ENCODE measurements around the gene CALR3. TPM values are rescaled to one million over a fixed set of nuclear protein-coding genes. Genes with fewer than 3 reads are reported as not detected.

The CALR3 gene
- total and polyA plus RNA-seq, 2 of the 8 experiments (the other 6 are each of a cell fraction or from before 2014, with no cell fraction given), result 0.11 to 0.32 TPM

DNA sequence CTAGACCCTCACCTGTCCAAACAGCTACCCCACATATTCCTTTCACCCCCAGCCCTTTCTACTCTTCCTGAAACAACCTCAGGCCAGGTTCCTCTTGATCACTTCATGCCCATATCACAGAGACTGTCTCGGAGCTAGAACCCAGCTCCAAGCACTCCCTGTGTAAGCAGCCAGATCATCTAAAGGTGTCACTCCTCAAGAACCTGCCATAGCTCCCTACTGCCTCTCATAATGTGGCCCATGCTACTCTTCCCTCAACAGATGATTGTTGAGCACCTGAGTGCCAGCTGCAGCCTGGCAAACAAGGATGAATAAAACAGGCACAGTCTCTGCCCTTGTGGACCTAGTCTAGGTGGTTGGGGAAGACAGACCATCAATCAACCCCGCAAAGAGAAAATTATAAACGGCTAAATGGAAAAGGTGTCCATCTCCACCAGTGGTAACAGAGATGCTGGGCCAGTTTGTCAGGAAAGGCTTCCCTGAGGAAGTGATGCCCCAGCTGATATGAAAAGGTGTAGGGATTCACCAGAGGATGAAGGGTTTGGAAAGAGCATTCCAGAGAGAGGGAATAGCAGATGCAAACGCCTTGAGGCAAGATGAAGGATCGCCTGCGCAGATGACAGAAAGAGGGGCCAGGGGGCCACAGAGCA lies 32.5 kb downstream of the CALR3 start:
- peaks cover 10 to 94% of the 10 kb centered on the region in 2 experiments for H3K79me2 ChIP-seq (ENCODE audit: control insufficient read depth in 1 of 2, insufficient read depth in 2 of 2, low read length in 2 of 2)
- no peaks in the 10 kb centered on the region for H3K9me3 ChIP-seq (ENCODE audit: insufficient read depth in 2 of 2, low read depth in 1 of 2, low read length in 1 of 2)
- H2AFZ ChIP-seq (ENCODE audit: low read length), result no peak overlapping the region
- no peak overlapping the region for H3K4me3 ChIP-seq (ENCODE audit: extremely low read depth in 1 of 4, insufficient read depth in 2 of 4, low read depth in 3 of 4, low read length in 4 of 4)
- peaks cover 1% of the 10 kb centered on the region; the same call in 1 of the 2 replicates for H3K23me2 ChIP-seq (ENCODE audit: low read depth, low read length)
- WGBS, 2 experiments (ENCODE audit: extremely low coverage in 1 of 2, insufficient coverage in 1 of 2, insufficient read length in 1 of 2, insufficient replicate concordance in 2 of 2, low coverage in 1 of 2, low lambda C conversion rate in 2 of 2, missing lambda C conversion rate in 1 of 2), result 89% methylated on average over 6 of the region's 6 CpGs; no CpG with 5 or more reads in 1 of the 2 experiments
- H3K4me2 ChIP-seq (ENCODE audit: insufficient read depth in 1 of 2, low read depth in 2 of 2, low read length in 2 of 2), result no peak overlapping the region
- H3K4ac ChIP-seq (replicated peaks; ENCODE audit: insufficient read length, low read depth, low read length), result no peak overlapping the region
- no peak overlapping the region for H3K18ac ChIP-seq (ENCODE audit: extremely low read depth, low read length)
- H2AK5ac ChIP-seq (ENCODE audit: low read depth, low read length), result no peak overlapping the region
- CTCF ChIA-PET (ENCODE audit: partially characterized antibody), result interaction anchor here (1.4 to 3.6 kb wide), 2 partner anchors 9 to 22 kb away, joined by 5 to 16 read pairs; no protein-coding TSS in a partner anchor
- H4K8ac ChIP-seq (ENCODE audit: extremely low read depth, insufficient read depth, low read length), result peak overlapping the region; percentile 38; the same call in 1 of the 2 replicates
- peaks cover 20 to 32% of the 10 kb centered on the region in 2 experiments for H4K20me1 ChIP-seq (replicated peaks in 1 of 2; ENCODE audit: control insufficient read depth in 1 of 2, insufficient read depth in 2 of 2, low read length in 2 of 2)
- POLR2A ChIA-PET (ENCODE audit: partially characterized antibody), result interaction anchor here (1.0 kb wide), 1 partner anchor 9 kb away, joined by 3 read pairs; no protein-coding TSS in a partner anchor
- no peak overlapping the region for H2BK120ac ChIP-seq (replicated peaks; ENCODE audit: low read depth, low read length)
- H3K36me3 ChIP-seq (ENCODE audit: control insufficient read depth in 2 of 4, insufficient read depth in 4 of 4, low read length in 3 of 4), result no peaks in the 10 kb centered on the region
- H3K23ac ChIP-seq (ENCODE audit: insufficient read length), result no peak overlapping the region
- FAIRE-seq (no peak), DNase-seq (ENCODE audit: low read depth in 1 of 2, low spot score in 2 of 2) (no peak)
- H4K91ac ChIP-seq (replicated peaks; ENCODE audit: insufficient read length, low read length), result no peak overlapping the region
- no peak overlapping the region for H3K56ac ChIP-seq (replicated peaks; ENCODE audit: insufficient read length, low read depth, low read length)
- H3K14ac ChIP-seq (ENCODE audit: insufficient read length), result no peak overlapping the region
- H3K27ac ChIP-seq (ENCODE audit: low read depth, low read length), result no peak overlapping the region
- H3K4me1 ChIP-seq (replicated peaks in 1 of 4; ENCODE audit: control insufficient read depth in 3 of 4, insufficient read depth in 4 of 4, low read length in 3 of 4), result peaks cover 0 to 12% (median 3%) of the 10 kb centered on the region in 4 experiments; a peak in 5 of 7 replicates
- no peak overlapping the region for H4K5ac ChIP-seq (ENCODE audit: insufficient read length, low read depth, low read length)
- TF ChIP-seq YY1 (IDR thresholded peaks at IDR 0.05; ENCODE audit: low read depth, low read length) (no peak), HDAC2 (IDR thresholded peaks at IDR 0.05; ENCODE audit: borderline replicate concordance in 1 of 2, low read depth in 2 of 2, low read length in 2 of 2) (peak in 1 of 2 experiments; percentile 36; a peak in 1 of 4 replicates), POLR2AphosphoS5 (IDR thresholded peaks at IDR 0.05; ENCODE audit: low read depth, low read length) (no peak), JUN (IDR thresholded peaks at IDR 0.05; ENCODE audit: low read depth, low read length) (no peak), KDM1A (IDR thresholded peaks at IDR 0.05; ENCODE audit: borderline replicate concordance, low read length) (peak; percentile 75; the same call in 1 of the 2 replicates), BACH1 (IDR thresholded peaks at IDR 0.05; ENCODE audit: low read length) (no peak), GABPA (IDR thresholded peaks at IDR 0.05; ENCODE audit: borderline replicate concordance, insufficient read depth, low read length) (no peak)
- peak overlapping the region; percentile 45; the same call in 1 of the 2 replicates for H2BK5ac ChIP-seq (ENCODE audit: low read depth, low read length)
- H3K79me1 ChIP-seq (ENCODE audit: low read depth, low read length), result peaks cover 42% of the 10 kb centered on the region
- no peaks in the 10 kb centered on the region for H3K27me3 ChIP-seq (replicated peaks in 1 of 4; ENCODE audit: control insufficient read depth in 3 of 4, extremely low read depth in 1 of 4, insufficient read depth in 3 of 4, low read length in 3 of 4)
- H2BK12ac ChIP-seq (ENCODE audit: low read depth, low read length), result no peak overlapping the region
- peak overlapping the region; percentile 18; the same call in 1 of the 2 replicates for H2BK15ac ChIP-seq (ENCODE audit: low read length)
- no peak overlapping the region for H2BK20ac ChIP-seq (ENCODE audit: low read length)
- no peak overlapping the region for H3K9ac ChIP-seq (replicated peaks in 1 of 4; ENCODE audit: extremely low read depth in 1 of 4, low read depth in 3 of 4, low read length in 3 of 4)

All from H1 (cell line).